Measurements from ENCODE around the gene MAVS. TPM values are rescaled to one million over a fixed set of nuclear protein-coding genes. Genes with fewer than 3 reads are reported as not detected.

The MAVS gene
- polyA plus RNA-seq, 1 donor from 2014 or later, result 7.3 TPM

DNA sequence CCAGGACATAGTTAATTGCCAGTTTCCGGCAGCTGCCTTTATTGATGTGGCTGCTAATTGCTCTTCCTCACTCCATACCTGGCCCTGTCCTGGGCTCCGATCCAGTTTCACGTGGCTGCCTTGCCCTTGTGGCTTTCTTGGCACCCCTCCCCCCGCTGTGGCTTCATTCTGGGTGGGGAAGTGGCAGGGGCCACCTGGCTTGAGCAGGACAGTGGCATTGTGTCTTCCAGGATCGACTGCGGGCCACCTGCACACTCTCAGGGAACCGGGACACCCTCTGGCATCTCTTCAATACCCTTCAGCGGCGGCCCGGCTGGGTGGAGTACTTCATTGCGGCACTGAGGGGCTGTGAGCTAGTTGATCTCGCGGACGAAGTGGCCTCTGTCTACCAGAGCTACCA lies 10.8 kb downstream of the MAVS start:
- Mint-ChIP-seq H3K36me3 (peaks cover 2% of the 10 kb centered on the region), H3K9me3 (no peaks in the 10 kb centered on the region), H3K27me3 (no peaks in the 10 kb centered on the region), H3K4me1 (peaks cover 3 to 6% (median 5%) of the 10 kb centered on the region in 3 donors), H3K4me3 (no peak overlapping the region), H3K27ac (no peak overlapping the region)

- peaks cover 4% of the 10 kb centered on the region for H3K36me3 Mint-ChIP-seq
- H3K27me3 Mint-ChIP-seq, result no peaks in the 10 kb centered on the region
- H3K9me3 Mint-ChIP-seq, result no peaks in the 10 kb centered on the region
- no peak overlapping the region for H3K27ac Mint-ChIP-seq
- H3K4me1 Mint-ChIP-seq, result peaks cover 3 to 8% (median 5%) of the 10 kb centered on the region in 3 donors
- no peak overlapping the region for H3K4me3 Mint-ChIP-seq
Measured at GRCh38 chr20:3858689-3859088, 12.1 kb downstream of the MAVS start.

- H3K27ac Mint-ChIP-seq, result peak overlapping the region in 1 of 3 donors; percentile 16
- H3K4me3 Mint-ChIP-seq, result no peak overlapping the region
- H3K36me3 Mint-ChIP-seq, result peaks cover 4% of the 10 kb centered on the region
- H3K4me1 Mint-ChIP-seq, result peaks cover 0 to 5% (median 0%) of the 10 kb centered on the region in 3 donors
- H3K27me3 Mint-ChIP-seq, result no peaks in the 10 kb centered on the region
- no peaks in the 10 kb centered on the region for H3K9me3 Mint-ChIP-seq
Measured at GRCh38 chr20:3861191-3861590, 14.6 kb downstream of the MAVS start.

DNA sequence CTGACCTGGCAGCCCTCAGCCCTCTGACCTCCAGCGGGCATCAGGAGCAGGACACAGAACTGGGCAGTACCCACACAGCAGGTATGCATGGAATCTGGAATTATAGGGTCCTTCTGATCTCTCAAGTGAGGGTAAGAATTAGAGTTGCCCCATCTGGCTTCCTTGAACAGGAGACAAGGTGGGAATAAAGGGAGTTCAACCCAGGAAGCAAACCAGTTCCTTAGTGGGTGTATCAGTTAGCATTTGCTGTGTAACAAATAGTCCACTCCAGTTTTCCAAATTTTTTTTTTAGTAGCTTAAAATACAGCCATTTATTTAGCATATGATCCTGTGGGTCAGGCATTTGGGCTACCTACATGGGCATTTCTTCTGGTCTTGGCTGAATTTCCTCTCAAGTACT lies 15.7 kb downstream of the MAVS start:
- Mint-ChIP-seq H3K36me3 (peaks cover 2% of the 10 kb centered on the region), H3K4me1 (peaks cover 0 to 2% (median 0%) of the 10 kb centered on the region in 3 donors), H3K4me3 (no peak overlapping the region), H3K27me3 (no peaks in the 10 kb centered on the region), H3K9me3 (no peaks in the 10 kb centered on the region), H3K27ac (no peak overlapping the region)

DNA sequence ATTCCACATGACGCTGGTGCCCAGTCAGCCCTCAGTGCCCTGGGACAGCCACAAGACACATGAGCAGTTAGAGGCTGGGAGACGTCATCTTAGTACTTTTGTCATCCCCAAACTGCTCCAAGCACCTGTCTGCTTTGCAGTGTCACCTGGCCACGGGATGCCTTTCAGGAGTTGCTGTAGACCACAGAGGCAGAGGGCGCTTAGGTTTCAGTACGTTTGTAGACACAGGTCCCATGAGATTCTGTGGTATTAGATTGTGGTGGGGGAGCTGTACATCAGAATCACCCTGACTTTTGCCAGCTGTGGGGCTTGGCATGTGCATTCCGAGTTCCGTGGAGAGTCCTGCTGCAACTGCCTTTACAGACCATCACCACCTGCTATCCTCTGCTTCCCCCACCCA lies 16.7 kb downstream of the MAVS start:
- Mint-ChIP-seq H3K4me3 (no peak overlapping the region), H3K4me1 (peaks cover 0 to 2% (median 0%) of the 10 kb centered on the region in 3 donors), H3K36me3 (peaks cover 2% of the 10 kb centered on the region), H3K27ac (no peak overlapping the region), H3K27me3 (no peaks in the 10 kb centered on the region), H3K9me3 (no peaks in the 10 kb centered on the region)

DNA sequence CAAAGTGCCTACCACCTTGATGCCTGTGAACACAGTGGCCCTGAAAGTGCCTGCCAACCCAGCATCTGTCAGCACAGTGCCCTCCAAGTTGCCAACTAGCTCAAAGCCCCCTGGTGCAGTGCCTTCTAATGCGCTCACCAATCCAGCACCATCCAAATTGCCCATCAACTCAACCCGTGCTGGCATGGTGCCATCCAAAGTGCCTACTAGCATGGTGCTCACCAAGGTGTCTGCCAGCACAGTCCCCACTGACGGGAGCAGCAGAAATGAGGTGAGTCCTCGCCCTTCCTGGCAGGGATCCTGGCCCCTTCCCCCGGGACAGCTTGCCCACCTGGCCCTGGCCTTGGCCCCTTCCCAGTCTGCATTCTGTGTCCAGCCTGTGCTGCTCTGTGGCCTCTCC lies 17.9 kb downstream of the MAVS start:
- H3K36me3 Mint-ChIP-seq, result peaks cover 2% of the 10 kb centered on the region
- H3K4me1 Mint-ChIP-seq, result peaks cover 0 to 2% (median 0%) of the 10 kb centered on the region in 3 donors
- no peak overlapping the region for H3K27ac Mint-ChIP-seq
- no peaks in the 10 kb centered on the region for H3K27me3 Mint-ChIP-seq
- H3K4me3 Mint-ChIP-seq, result no peak overlapping the region
- H3K9me3 Mint-ChIP-seq, result no peaks in the 10 kb centered on the region

DNA sequence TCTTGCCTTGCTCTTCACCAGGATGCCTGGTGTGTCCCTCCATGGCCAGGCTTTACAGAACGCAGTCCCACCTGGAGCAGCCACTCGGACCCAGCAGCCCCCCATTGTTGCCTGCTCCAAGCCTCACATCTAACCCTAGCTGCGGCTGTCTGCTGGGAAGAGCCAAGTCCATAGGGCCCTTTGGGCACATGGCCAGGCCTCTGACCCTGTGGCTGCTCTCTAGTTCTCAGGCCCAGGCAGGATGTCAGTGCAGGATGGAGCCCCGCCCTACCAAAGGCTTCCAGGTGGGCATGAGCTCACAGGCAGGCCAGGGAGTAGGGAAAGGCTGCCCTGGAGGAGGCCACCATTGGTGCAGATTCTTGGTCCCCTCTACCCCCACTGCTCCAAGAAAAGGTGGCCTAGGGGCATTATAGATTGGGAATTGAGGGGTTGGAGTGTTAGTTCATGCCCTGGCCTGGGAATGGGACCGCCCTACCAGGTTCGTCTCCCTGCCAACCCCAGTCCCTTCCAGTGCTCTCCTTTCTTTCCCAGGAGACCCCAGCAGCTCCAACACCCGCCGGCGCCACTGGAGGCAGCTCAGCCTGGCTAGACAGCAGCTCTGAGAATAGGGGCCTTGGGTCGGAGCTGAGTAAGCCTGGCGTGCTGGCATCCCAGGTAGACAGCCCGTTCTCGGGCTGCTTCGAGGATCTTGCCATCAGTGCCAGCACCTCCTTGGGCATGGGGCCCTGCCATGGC lies 18.7 kb downstream of the MAVS start:
- no peak overlapping the region for H3K27ac Mint-ChIP-seq
- peaks cover 2% of the 10 kb centered on the region for H3K36me3 Mint-ChIP-seq
- no peak overlapping the region for H3K4me3 Mint-ChIP-seq
- no peaks in the 10 kb centered on the region for H3K9me3 Mint-ChIP-seq
- peaks cover 0 to 2% (median 0%) of the 10 kb centered on the region in 3 donors for H3K4me1 Mint-ChIP-seq
- no peaks in the 10 kb centered on the region for H3K27me3 Mint-ChIP-seq

DNA sequence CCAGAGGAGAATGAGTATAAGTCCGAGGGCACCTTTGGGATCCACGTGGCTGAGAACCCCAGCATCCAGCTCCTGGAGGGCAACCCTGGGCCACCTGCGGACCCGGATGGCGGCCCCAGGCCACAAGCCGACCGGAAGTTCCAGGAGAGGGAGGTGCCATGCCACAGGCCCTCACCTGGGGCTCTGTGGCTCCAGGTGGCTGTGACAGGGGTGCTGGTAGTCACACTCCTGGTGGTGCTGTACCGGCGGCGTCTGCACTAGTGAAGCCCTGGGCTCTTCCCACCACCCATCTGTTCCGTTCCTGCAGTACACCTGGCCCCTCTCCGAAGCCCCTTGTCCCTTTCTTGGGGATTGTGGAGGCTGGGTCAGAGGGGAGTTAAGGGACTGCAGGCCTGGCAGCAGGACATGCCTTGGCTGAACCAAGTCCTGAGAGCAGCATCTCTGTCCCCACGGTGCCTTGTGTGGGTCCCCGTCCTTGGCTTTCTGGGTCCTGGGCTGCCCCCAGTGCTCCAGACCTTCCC lies 19.3 kb downstream of the MAVS start:
- peaks cover 0 to 4% (median 1%) of the 10 kb centered on the region in 3 donors for H3K4me1 Mint-ChIP-seq
- no peak overlapping the region for H3K4me3 Mint-ChIP-seq
- peaks cover 2% of the 10 kb centered on the region for H3K36me3 Mint-ChIP-seq
- no peaks in the 10 kb centered on the region for H3K27me3 Mint-ChIP-seq
- no peak overlapping the region for H3K27ac Mint-ChIP-seq
- no peaks in the 10 kb centered on the region for H3K9me3 Mint-ChIP-seq

- Mint-ChIP-seq H3K27ac (no peak overlapping the region), H3K9me3 (no peaks in the 10 kb centered on the region), H3K27me3 (no peaks in the 10 kb centered on the region), H3K4me3 (no peak overlapping the region), H3K36me3 (peaks cover 2% of the 10 kb centered on the region), H3K4me1 (peaks cover 0 to 4% (median 1%) of the 10 kb centered on the region in 3 donors)
Measured at GRCh38 chr20:3866464-3866863, 19.8 kb downstream of the MAVS start.

- H3K36me3 Mint-ChIP-seq, result peaks cover 2% of the 10 kb centered on the region
- no peak overlapping the region for H3K4me3 Mint-ChIP-seq
- no peak overlapping the region for H3K27ac Mint-ChIP-seq
- H3K4me1 Mint-ChIP-seq, result peaks cover 4 to 7% (median 5%) of the 10 kb centered on the region in 3 donors
- H3K27me3 Mint-ChIP-seq, result no peaks in the 10 kb centered on the region
- H3K9me3 Mint-ChIP-seq, result no peaks in the 10 kb centered on the region
Measured at GRCh38 chr20:3867802-3868201, 21.2 kb downstream of the MAVS start.

- Mint-ChIP-seq H3K4me3 (no peak overlapping the region), H3K9me3 (no peaks in the 10 kb centered on the region), H3K27me3 (no peaks in the 10 kb centered on the region), H3K36me3 (peaks cover 3% of the 10 kb centered on the region), H3K27ac (no peak overlapping the region), H3K4me1 (peaks cover 8 to 10% (median 8%) of the 10 kb centered on the region in 3 donors)
Measured at GRCh38 chr20:3869839-3870634, 23.4 kb downstream of the MAVS start.

- H3K36me3 Mint-ChIP-seq, result peaks cover 5% of the 10 kb centered on the region
- peaks cover 8 to 14% (median 10%) of the 10 kb centered on the region in 3 donors for H3K4me1 Mint-ChIP-seq
- no peak overlapping the region for H3K4me3 Mint-ChIP-seq
- no peaks in the 10 kb centered on the region for H3K9me3 Mint-ChIP-seq
- no peaks in the 10 kb centered on the region for H3K27me3 Mint-ChIP-seq
- no peak overlapping the region for H3K27ac Mint-ChIP-seq
Measured at GRCh38 chr20:3871550-3872265, 25.1 kb downstream of the MAVS start.

DNA sequence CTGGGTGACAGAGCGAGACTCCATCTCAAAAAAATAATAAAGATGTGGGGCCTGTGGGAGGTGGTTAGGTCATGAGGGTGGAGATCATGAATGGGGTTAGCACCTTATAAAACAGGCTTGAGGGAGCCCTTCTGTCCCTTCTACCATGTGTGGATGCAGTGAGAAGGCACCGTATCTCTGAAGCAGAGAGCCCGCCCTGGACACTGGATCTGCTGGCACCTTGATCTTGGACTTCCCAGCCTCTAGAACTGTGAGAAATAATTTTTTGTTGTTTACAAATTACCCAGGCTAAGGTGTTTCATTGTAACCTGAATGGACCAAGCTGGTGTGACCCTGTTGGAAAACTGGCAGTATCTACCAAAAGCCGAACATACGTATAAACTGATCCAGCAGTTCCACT lies 26.9 kb downstream of the MAVS start:
- Mint-ChIP-seq H3K4me3 (no peak overlapping the region), H3K36me3 (peaks cover 5% of the 10 kb centered on the region), H3K27me3 (no peaks in the 10 kb centered on the region), H3K4me1 (peaks cover 8 to 17% (median 12%) of the 10 kb centered on the region in 3 donors), H3K9me3 (no peaks in the 10 kb centered on the region), H3K27ac (peak overlapping the region in 1 of 3 donors; percentile 39)

DNA sequence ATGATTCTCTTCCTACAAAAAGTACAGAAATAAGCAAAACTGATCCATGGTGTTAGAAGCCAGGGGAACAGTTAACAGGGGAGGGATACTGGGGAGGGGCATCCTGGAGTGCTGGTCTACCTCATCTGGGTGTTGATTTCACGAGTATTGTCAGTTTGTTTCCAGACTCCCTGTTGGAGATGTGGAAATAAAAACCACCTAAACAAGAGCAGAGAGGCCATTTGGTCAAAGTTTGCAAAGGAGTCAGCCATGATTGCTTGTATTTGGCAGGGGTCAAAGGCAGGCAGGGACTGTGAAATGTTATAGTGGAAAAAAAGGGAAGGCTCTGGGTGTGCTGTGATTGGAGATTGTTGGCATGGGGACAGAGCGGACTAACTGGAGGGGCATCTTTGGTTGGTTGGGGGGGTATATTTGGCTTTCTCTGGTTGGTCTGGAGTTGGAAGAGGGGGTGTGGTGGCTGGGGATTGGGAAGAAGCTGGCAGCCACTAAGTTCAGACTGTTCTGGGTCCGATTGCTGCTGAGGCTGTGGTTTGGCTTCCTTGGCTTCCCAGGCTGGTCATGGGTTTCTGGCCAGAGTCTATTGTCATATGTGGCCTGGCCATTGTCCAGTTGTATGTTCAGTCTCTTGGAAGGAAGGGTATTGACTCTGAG lies 27.7 kb downstream of the MAVS start:
- Mint-ChIP-seq H3K36me3 (peaks cover 5% of the 10 kb centered on the region), H3K27me3 (no peaks in the 10 kb centered on the region), H3K9me3 (no peaks in the 10 kb centered on the region), H3K4me1 (peaks cover 8 to 18% (median 12%) of the 10 kb centered on the region in 3 donors), H3K27ac (peak overlapping the region in 1 of 3 donors; percentile 31), H3K4me3 (no peak overlapping the region)
